ENCODE data around the gene FAM78B. TPM values are rescaled to one million over a fixed set of nuclear protein-coding genes. Genes with fewer than 3 reads are reported as not detected.

FAM78B gene
- total RNA-seq, 1 donor from 2014 or later, result 66.0 TPM

DNA sequence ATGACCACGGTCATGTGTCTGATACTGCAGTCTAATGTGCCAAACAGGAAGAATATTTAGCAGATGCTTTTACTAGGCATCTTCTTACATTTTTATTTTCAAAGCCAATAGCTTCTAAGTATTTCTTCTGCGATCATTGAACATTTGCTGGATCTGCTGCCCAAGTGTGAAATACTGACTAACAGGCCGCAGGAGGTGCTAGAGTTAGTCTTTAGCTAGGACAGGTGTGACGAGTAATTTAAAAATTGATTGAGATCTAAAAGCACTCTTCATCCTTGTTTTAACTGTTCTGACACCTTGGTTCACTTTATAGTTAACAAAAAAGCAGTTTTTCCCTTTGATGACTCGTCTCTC lies 748 bp upstream of the FAM78B start:
- Mint-ChIP-seq H3K9me3 (ENCODE audit: unreplicated experiment) (peaks cover 14% of the 10 kb centered on the region), H3K4me3 (ENCODE audit: unreplicated experiment) (peak overlapping the region; percentile 85), H3K36me3 (ENCODE audit: unreplicated experiment) (no peaks in the 10 kb centered on the region), H3K4me1 (ENCODE audit: low read depth, unreplicated experiment) (peaks cover 26% of the 10 kb centered on the region), H3K27ac (ENCODE audit: unreplicated experiment) (peak overlapping the region; percentile 86), H3K27me3 (ENCODE audit: unreplicated experiment) (peaks cover 11% of the 10 kb centered on the region)
- TF ChIP-seq CTCF (IDR thresholded peaks at IDR 0.05; ENCODE audit: partially characterized antibody, unreplicated experiment), result no peak
- no peak for DNase-seq

DNA sequence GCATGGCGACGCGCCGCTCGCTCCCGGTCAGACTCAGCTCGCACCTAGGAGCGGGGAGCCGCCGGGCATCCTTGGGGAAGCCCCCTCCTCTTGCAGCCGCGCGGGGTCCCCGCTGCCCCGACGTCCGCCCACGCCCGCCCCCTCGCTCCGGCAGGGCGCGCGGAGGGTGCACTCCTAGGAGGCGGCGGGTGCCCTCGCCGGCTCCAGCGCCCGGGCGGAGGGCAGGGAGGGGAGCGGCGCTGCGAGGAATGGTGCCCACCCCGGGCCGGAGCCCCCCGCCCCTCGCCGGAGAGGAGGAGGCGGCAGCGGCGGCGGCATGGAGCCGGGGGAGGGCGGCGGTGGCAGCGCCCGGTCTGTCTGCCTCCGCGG lies 488 bp downstream of the FAM78B start:
- Mint-ChIP-seq H3K27me3 (ENCODE audit: unreplicated experiment) (peaks cover 11% of the 10 kb centered on the region), H3K4me3 (ENCODE audit: unreplicated experiment) (no peak overlapping the region), H3K27ac (ENCODE audit: unreplicated experiment) (no peak overlapping the region), H3K9me3 (ENCODE audit: unreplicated experiment) (peaks cover 14% of the 10 kb centered on the region), H3K36me3 (ENCODE audit: unreplicated experiment) (no peaks in the 10 kb centered on the region), H3K4me1 (ENCODE audit: low read depth, unreplicated experiment) (peaks cover 37% of the 10 kb centered on the region)
- DNase-seq, result no peak
- no peak for TF ChIP-seq CTCF (IDR thresholded peaks at IDR 0.05; ENCODE audit: partially characterized antibody, unreplicated experiment)

DNA sequence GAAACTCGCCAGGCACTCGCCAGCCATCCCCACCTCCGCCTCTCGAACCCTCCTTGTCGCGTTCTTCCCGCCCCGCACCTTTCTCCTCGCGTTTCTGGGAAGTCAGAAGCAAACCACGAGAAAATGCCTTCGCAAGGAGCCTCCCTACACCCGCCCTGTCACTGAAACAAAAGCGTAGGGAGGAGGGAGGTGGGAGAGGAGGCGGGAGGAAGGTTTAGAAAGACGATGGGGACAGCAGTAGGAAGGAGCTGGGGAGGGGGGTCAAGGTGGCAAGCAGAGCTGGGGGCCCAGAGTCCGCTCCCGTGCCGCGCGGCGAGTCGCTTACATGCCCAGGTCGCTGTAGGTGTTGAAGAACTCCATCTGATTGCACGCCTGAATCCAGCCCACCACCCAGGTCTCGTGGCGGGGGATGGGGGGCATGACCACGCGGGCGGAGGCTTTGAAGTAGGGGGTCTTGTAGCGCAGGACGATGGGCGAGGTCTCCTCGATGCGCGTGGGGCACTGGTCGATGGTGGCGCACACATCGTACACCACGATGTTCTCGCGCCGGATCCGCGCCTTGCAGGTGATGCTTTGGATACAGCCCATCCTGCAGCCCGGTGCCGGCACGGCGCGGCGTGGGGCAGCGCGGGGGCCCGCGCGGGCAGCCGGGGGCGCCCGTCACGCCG lies 1.0 kb downstream of the FAM78B start:
- no peaks in the 10 kb centered on the region for H3K36me3 Mint-ChIP-seq (ENCODE audit: unreplicated experiment)
- H3K27ac Mint-ChIP-seq (ENCODE audit: unreplicated experiment), result peak overlapping the region; percentile 94
- TF ChIP-seq CTCF (IDR thresholded peaks at IDR 0.05; ENCODE audit: partially characterized antibody, unreplicated experiment), result no peak
- H3K27me3 Mint-ChIP-seq (ENCODE audit: unreplicated experiment), result peaks cover 12% of the 10 kb centered on the region
- peaks cover 14% of the 10 kb centered on the region for H3K9me3 Mint-ChIP-seq (ENCODE audit: unreplicated experiment)
- peak; percentile 58 for DNase-seq
- peak overlapping the region; percentile 97 for H3K4me3 Mint-ChIP-seq (ENCODE audit: unreplicated experiment)
- peaks cover 39% of the 10 kb centered on the region for H3K4me1 Mint-ChIP-seq (ENCODE audit: low read depth, unreplicated experiment)

GRCh38 chr1:166164995-166165660 lies 1.7 kb downstream of the FAM78B start:
- H3K36me3 Mint-ChIP-seq (ENCODE audit: unreplicated experiment), result no peaks in the 10 kb centered on the region
- H3K27ac Mint-ChIP-seq (ENCODE audit: unreplicated experiment), result peak overlapping the region; percentile 94
- peaks cover 44% of the 10 kb centered on the region for H3K4me1 Mint-ChIP-seq (ENCODE audit: low read depth, unreplicated experiment)
- H3K4me3 Mint-ChIP-seq (ENCODE audit: unreplicated experiment), result peak overlapping the region; percentile 97
- peaks cover 19% of the 10 kb centered on the region for H3K9me3 Mint-ChIP-seq (ENCODE audit: unreplicated experiment)
- peak; percentile 67 for TF ChIP-seq CTCF (IDR thresholded peaks at IDR 0.05; ENCODE audit: partially characterized antibody, unreplicated experiment)
- peak; percentile 83 for DNase-seq
- peaks cover 13% of the 10 kb centered on the region for H3K27me3 Mint-ChIP-seq (ENCODE audit: unreplicated experiment)

GRCh38 chr1:166164646-166164994 lies 2.2 kb downstream of the FAM78B start:
- Mint-ChIP-seq H3K9me3 (ENCODE audit: unreplicated experiment) (peaks cover 20% of the 10 kb centered on the region), H3K27ac (ENCODE audit: unreplicated experiment) (peak overlapping the region; percentile 94), H3K4me1 (ENCODE audit: low read depth, unreplicated experiment) (peaks cover 49% of the 10 kb centered on the region), H3K36me3 (ENCODE audit: unreplicated experiment) (no peaks in the 10 kb centered on the region), H3K27me3 (ENCODE audit: unreplicated experiment) (peaks cover 13% of the 10 kb centered on the region), H3K4me3 (ENCODE audit: unreplicated experiment) (peak overlapping the region; percentile 97)
- no peak for DNase-seq
- no peak for TF ChIP-seq CTCF (IDR thresholded peaks at IDR 0.05; ENCODE audit: partially characterized antibody, unreplicated experiment)
